K562 (cell line): ENCODE results near the gene POMT2. TPM values are rescaled to one million over a fixed set of nuclear protein-coding genes. Genes with fewer than 3 reads are reported as not detected.

ENCODE experiments used
- ATAC-seq: fragments of 200-7000 bp; cut with Tn5 transposase; 3 replicates; pipeline ENCODE4 v1.9.1; 2020; ENCODE audit warnings: moderate library complexity
- BruUV-seq: library from RNA; stranded (reverse); fragments of 400-500 nt; replicated peaks from 2 replicates; lab custom pipeline; 2021; lab: Mats Ljungman, UMichigan
- CTCF ChIA-PET: fragments of 300-600 bp; formaldehyde crosslinking; extraction: SDS; loops from one replicate; lab custom pipeline; 2021; ENCODE audit warnings: low intra/inter-chr PET ratio; lab: Yijun Ruan, JAX
- POLR2A ChIA-PET: fragments of 300-600, 350-650 bp; sonication (Branson Sonifier 250); formaldehyde crosslinking; extraction: SDS; loops from one replicate; lab custom pipeline; 2021; ENCODE audit warnings: antibody characterized with exemption, inconsistent platforms; lab: Yijun Ruan, JAX
- DNase-seq, 4 experiments: peaks; one replicate each; pipeline versions ENCODE4 v3.0.0 to v3.0.0-alpha.2; 2011 to 2018; ENCODE audit warnings: low spot score in 3 of 4, mixed read lengths in 3 of 4; ENCODE audit errors: extremely low read depth in 1 of 4
- FAIRE-seq: peaks from 2 replicates; lab custom pipeline; 2011; peaks lifted over from hg19 to GRCh38; lab: Jason Lieb, UNC
- H2AFZ ChIP-seq: 2 replicates; pipeline ENCODE4 v1.6.0; 2011; ENCODE audit warnings: low read depth, low read length, control low read depth, inconsistent platforms
- H3K27ac ChIP-seq: fragments of 200-600 bp; 3 replicates; pipeline ENCODE4 v1.8.0; 2011; ENCODE audit warnings: low read depth, mild to moderate bottlenecking, control low read depth, inconsistent platforms, low read length, moderate library complexity, mixed read lengths; ENCODE audit errors: extremely low read depth
- H3K27me3 ChIP-seq, 2 experiments: fragments of 300-600 bp in 1 of 2; 2 replicates in 1 of 2; 3 replicates in 1 of 2; pipeline versions ENCODE4 v1.6.0 to v1.8.0; 2011; ENCODE audit warnings: inconsistent platforms in 2 of 2, low read length in 2 of 2, mild to moderate bottlenecking in 1 of 2, mixed read lengths in 1 of 2, moderate library complexity in 1 of 2; ENCODE audit not compliant: control insufficient read depth in 2 of 2, insufficient read depth in 2 of 2
- H3K36me3 ChIP-seq: fragments of 300-600 bp; 3 replicates; pipeline ENCODE4 v1.8.0; 2011; ENCODE audit warnings: mild to moderate bottlenecking, low read length, inconsistent platforms; ENCODE audit not compliant: control insufficient read depth, insufficient read depth
- H3K4me1 ChIP-seq, 2 experiments: fragments of 200-600 bp in 1 of 2; replicated peaks in 1 of 2; 2 replicates in 1 of 2; 3 replicates in 1 of 2; pipeline versions ENCODE4 v1.5.1 to v1.8.0; 2011; ENCODE audit warnings: inconsistent platforms in 2 of 2, low read length in 2 of 2, mild to moderate bottlenecking in 1 of 2, mixed read lengths in 1 of 2, moderate library complexity in 1 of 2; ENCODE audit not compliant: control insufficient read depth in 2 of 2, insufficient read depth in 2 of 2
- H3K4me2 ChIP-seq: 2 replicates; pipeline ENCODE4 v1.6.1; 2011; ENCODE audit warnings: low read length, control low read depth, inconsistent platforms, mixed read lengths; ENCODE audit not compliant: insufficient read depth
- H3K4me3 ChIP-seq: fragments of 200-600 bp; sonication (generic), shearing (Covaris generic); 2 replicates; pipeline ENCODE4 v1.5.1; 2016; ENCODE audit warnings: control low read depth, inconsistent platforms
- H3K79me2 ChIP-seq: fragments of 200-600 bp; 3 replicates; pipeline ENCODE4 v1.8.0; 2011; ENCODE audit warnings: low read length, inconsistent platforms; ENCODE audit not compliant: control insufficient read depth, insufficient read depth
- H3K9ac ChIP-seq, 2 experiments: 2 replicates each; pipeline versions ENCODE4 v1.6.0 to v1.6.1; 2011; ENCODE audit warnings: low read depth in 2 of 2, low read length in 2 of 2, control low read depth in 1 of 2, inconsistent platforms in 1 of 2, mild to moderate bottlenecking in 1 of 2, mixed read lengths in 1 of 2; ENCODE audit not compliant: insufficient read depth in 1 of 2
- H3K9me1 ChIP-seq: one replicate; pipeline ENCODE4 v1.6.0; 2011; ENCODE audit warnings: inconsistent platforms, mild to moderate bottlenecking, low read length, moderate library complexity; ENCODE audit not compliant: control insufficient read depth, insufficient read depth
- H3K9me3 ChIP-seq: replicated peaks from 2 replicates; pipeline ENCODE4 v1.5.1; 2011; ENCODE audit warnings: low read depth, low read length, inconsistent platforms; ENCODE audit not compliant: control insufficient read depth, insufficient read depth
- H4K20me1 ChIP-seq: replicated peaks from 2 replicates; pipeline ENCODE4 v1.6.1; 2011; ENCODE audit warnings: low read length, inconsistent platforms, mixed read lengths; ENCODE audit not compliant: control insufficient read depth, insufficient read depth
- NUFIP1 ChIP-seq: fragments of 450-650 bp; IDR thresholded peaks from 2 replicates; pipeline ENCODE4 v1.6.1; 2018; ENCODE audit not compliant: partially characterized antibody
- RBBP5 ChIP-seq: fragments of 200-600 bp; sonication (generic); IDR thresholded peaks from 2 replicates; pipeline ENCODE4 v1.6.1; 2012; ENCODE audit warnings: borderline replicate concordance, mild to moderate bottlenecking, low read length, control low read depth, inconsistent platforms; ENCODE audit not compliant: insufficient read depth, poor library complexity, severe bottlenecking
- RBFOX2 ChIP-seq: fragments of 200-400 bp; formaldehyde crosslinking; IDR thresholded peaks from 2 replicates; pipeline ENCODE4 v1.6.1; 2017; ENCODE audit warnings: low read depth, mild to moderate bottlenecking, low read length, moderate library complexity
- ZNF584 ChIP-seq: fragments of 200-800 bp; sonication (Bioruptor generic); IDR thresholded peaks from 2 replicates; pipeline ENCODE4 v1.6.1; 2016; ENCODE audit warnings: low read depth, mild to moderate bottlenecking, missing genetic modification characterization, missing compliant biosample characterization
- WGBS: fragments of 100-300 bp; shearing (Covaris generic); methylation state at CpG from one replicate; pipeline ENCODE4 v1.1.6; 2016; ENCODE audit warnings: low coverage, mixed read lengths; ENCODE audit not compliant: insufficient coverage; ENCODE audit errors: missing lambda C conversion rate; 5-methylcytosine and 5-hydroxymethylcytosine counted together
- in situ Hi-C: fragments of 300-500 bp; cut with MboI; formaldehyde crosslinking; loops from 4 replicates; pipeline ENCODE4 v1.15.0; 2018; ENCODE audit warnings: inconsistent platforms, mixed read lengths
- intact Hi-C: fragments of 100-400 bp; cut with micrococcal nuclease; formaldehyde crosslinking; loops from 2 replicates; pipeline ENCODE4 v1.14.2; 2022
- polyA plus RNA-seq, 8 experiments: library from polyadenylated mRNA; depleted of rRNA in 4 of 8; stranded (reverse) in 5 of 8; unstranded in 3 of 8; fragments of >200 nt; fragmentation: Nextera tagmentation in 2 of 8; fragmentation: Illumina TruSeq in 1 of 8; extraction: Ambion mirVana in 2 of 8; extraction: Trizol in 1 of 8; gene quantifications; 2 replicates each; pipeline versions ENCODE4 v1.2.1 to v1.2.3, GENCODE V29; 2011 to 2014; ENCODE audit warnings: inconsistent platforms in 1 of 8, missing spikeins in 1 of 8
- total RNA-seq, 7 experiments: library from RNA; depleted of rRNA in 6 of 7; stranded (reverse); fragments of >200 nt in 6 of 7; fragmentation: Illumina TruSeq in 2 of 7; extraction: Trizol in 2 of 7; gene quantifications; 2 replicates each; pipeline versions ENCODE4 v1.2.1 to v1.2.3, GENCODE V29; 2011 to 2021; ENCODE audit warnings: low replicate concordance in 1 of 7

POMT2 gene
- total and polyA plus RNA-seq, 9 of the 15 experiments (the other 6 are each of a cell fraction or from before 2014, with no cell fraction given): 0.39 to 16.6 (median 7.8) TPM

DNA sequence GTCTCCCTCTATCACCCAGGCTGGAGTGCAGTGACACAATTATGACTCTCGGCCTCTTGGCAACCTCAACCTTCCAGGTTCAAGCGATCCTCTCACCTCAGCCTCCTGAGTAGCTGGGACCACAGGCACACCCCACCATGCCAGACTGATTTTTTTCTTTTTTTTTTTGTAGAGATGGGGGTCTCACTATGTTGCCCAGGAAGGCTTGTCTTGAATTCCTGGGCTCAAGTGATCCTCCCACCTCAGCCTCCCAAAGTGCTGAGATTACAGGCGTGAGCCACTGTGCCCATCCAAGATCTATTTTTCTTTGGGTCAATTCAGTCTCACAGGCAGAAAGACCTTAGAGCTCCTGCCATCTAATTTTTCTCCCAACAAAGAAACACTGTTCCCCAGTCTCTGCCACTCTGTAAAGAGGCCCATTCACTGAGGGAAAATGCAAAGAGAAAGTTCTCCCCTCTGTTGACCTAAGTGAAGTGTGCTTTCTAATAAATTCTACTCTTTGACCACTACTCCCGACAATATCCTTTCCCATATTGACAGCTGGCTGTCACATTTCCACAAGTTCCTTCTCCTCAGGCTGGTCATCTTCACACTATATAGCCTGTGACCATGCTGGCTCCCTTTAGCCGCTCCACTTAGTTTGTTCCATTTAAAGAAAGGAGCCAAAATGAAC, 32.9 kb upstream of the POMT2 start (continued):
- TF ChIP-seq RBFOX2: no peak

GRCh38 chr14:77347751-77348150, 27.1 kb upstream of the POMT2 start:
- no peak for TF ChIP-seq ZNF584 (CRISPR knock-in tag)
- TF ChIP-seq RBBP5: no peak
- no peak for TF ChIP-seq NUFIP1
- H2AFZ ChIP-seq: no peak overlapping the region
- POLR2A ChIA-PET: interaction anchor here (1.1 to 1.3 kb wide), 2 partner anchors 16 to 22 kb away, joined by 3 to 5 read pairs; no protein-coding TSS in a partner anchor
- intact Hi-C loops (no loop called here), in situ Hi-C loops (no loop called here)
- FAIRE-seq (no peak), ATAC-seq (no peak), DNase-seq (no peak)
- CTCF ChIA-PET: no interaction called here
- H4K20me1 ChIP-seq: no peaks in the 10 kb centered on the region
- no peaks in the 10 kb centered on the region for H3K9me3 ChIP-seq
- H3K79me2 ChIP-seq: no peaks in the 10 kb centered on the region
- H3K4me1 ChIP-seq: peaks cover 0 to 9% of the 10 kb centered on the region in 2 experiments; a peak in 3 of 5 replicates
- 65% methylated on average over 3 of the region's 3 CpGs for WGBS
- H3K27me3 ChIP-seq: no peaks in the 10 kb centered on the region
- no peak overlapping the region for H3K9ac ChIP-seq
- no peak overlapping the region for H3K4me3 ChIP-seq
- no peak overlapping the region for H3K27ac ChIP-seq
- BruUV-seq: no TSS peak
- H3K9me1 ChIP-seq: no peaks in the 10 kb centered on the region
- peaks cover 16% of the 10 kb centered on the region; the same call in 2 of the 3 replicates for H3K36me3 ChIP-seq
- H3K4me2 ChIP-seq: no peak overlapping the region
